HG02678 (cell line): Measurements from ENCODE around the gene ATMIN.

Experiments
- ATAC-seq: cut with Tn5 transposase; IDR thresholded peaks from one replicate; pipeline ENCODE4 v1.9.1; 2021; ENCODE audit warnings: mild to moderate bottlenecking, moderate library complexity; ENCODE audit not compliant: unreplicated experiment

ATMIN gene

DNA sequence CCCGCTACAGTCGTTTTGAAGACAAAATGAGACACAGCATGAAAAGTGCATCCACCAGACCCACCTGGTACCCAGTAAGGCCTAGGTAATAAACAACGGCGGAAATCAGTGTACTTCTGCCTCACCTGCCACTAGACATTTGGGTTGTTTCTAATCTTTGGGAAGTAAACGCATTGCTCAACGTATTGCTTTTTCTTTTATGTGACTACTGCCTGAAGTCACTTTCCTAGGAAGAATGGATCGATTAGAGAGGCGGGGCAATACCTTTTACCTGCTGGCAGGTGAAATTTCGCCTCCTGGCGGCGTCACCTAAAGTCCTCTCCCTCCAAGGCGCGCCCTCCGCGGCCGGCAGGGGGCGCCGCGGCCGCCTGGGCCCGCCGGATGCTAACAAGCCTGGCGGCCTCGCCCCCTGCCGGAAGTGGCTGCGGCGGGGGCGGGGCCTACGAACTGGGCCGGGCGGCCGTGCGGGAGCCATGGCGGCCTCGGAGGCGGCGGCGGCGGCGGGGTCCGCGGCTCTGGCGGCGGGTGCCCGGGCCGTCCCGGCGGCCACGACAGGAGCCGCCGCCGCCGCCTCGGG is at the start of gene ATMIN:
ATMIN (plus strand) TSS at position 445 of the 577 bp plus-strand sequence; CDS start at position 474, 29 bp downstream.
- peak; percentile 92 for ATAC-seq

GRCh38 chr16:80986557-80986956 is 49.1 kb upstream of the ATMIN start:
- ATAC-seq = no peak

DNA sequence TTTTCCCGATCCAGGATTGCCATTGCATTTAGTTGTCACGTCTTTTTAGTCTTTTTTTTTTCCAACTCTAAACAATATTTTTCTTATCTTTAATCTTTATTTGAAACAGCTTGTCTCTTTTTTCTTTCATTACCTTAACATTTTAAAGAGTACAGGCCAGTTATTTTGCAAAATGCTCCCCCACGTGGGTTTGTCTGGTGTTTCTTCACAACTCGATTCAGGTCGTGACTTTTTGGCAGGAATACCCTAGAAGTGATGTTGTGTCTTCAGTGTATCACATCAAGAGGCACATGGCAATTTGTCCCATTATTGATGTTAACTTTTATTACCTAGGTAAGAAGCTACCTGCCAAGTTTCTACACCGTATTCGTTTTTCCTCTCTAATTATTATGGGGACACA is 46.9 kb upstream of the ATMIN start:
- ATAC-seq = no peak

DNA sequence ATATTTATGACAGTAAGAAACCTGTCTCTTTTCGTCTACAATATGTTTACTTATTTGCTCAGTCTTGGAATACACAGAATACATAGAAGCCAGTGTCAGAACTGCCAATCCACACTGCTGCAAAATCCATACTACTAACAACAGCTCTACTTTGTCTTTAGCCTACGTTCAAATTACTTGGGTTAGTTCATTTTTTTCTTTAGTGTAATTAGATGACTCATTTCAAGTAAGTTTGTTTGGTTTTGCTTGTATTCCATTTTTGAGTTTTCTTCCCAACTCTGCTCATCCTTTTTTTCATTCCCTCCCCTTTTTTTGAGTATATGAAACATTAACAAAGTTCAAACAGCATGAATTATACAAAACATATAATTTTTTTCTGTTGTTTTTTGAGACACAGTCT is 45.8 kb upstream of the ATMIN start:
- no peak for ATAC-seq

GRCh38 chr16:80990577-80990976 is 45.1 kb upstream of the ATMIN start:
- ATAC-seq = no peak

- ATAC-seq = no peak
These were observed 44.7 kb upstream of the ATMIN start for GRCh38 chr16:80990978-80991377.

- no peak for ATAC-seq
These were observed 43.7 kb upstream of the ATMIN start for GRCh38 chr16:80991792-80992430.

DNA sequence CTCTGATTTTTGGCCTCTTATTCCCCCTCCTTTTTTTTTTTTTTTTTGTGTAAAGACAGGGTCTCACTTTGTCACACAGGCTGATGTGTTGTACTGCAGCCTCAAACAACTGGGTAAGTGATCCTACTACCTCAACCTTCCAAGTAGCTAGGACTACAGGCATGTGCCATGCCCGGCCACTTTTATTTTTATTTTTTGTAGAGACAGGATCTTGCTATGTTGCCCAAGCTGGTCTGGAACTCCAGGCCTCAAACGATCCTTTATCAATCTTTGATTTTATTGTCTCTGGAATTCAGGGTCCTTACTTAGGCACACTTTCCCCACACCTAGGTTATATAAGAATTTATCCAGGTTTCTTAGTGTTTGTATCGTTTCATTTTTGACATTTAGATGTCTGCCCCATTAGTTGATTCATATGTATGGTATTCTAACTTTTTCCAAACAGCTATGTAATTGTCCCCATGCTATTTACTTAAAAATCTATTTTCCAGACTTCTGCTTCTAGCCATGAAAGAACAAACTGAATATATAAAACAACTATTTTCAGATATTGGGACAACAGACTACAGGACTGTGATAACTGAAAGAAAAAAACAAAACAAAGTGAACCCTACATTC is 42.9 kb upstream of the ATMIN start:
- ATAC-seq = no peak

DNA sequence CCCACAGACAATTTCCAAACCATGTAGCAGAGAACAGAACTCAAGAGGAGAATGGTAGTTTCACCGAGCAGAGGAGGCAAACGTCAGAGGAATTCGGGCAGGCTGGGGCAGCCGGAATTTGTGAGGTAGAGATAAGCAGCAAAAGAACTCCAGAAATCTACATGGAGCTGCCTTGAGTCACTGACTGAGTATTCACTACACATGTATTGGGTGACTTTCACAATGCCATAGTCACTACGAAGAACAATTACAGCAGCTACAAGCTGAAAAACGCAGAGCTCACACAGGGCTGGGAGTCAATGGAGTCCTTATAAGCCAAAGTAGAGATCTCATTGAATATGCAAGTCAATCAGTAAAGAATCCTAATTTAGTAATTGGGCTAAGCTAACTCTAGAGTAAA is 42.3 kb upstream of the ATMIN start:
- ATAC-seq = no peak

- no peak for ATAC-seq
These were observed 41.8 kb upstream of the ATMIN start for GRCh38 chr16:80993834-80994233.

DNA sequence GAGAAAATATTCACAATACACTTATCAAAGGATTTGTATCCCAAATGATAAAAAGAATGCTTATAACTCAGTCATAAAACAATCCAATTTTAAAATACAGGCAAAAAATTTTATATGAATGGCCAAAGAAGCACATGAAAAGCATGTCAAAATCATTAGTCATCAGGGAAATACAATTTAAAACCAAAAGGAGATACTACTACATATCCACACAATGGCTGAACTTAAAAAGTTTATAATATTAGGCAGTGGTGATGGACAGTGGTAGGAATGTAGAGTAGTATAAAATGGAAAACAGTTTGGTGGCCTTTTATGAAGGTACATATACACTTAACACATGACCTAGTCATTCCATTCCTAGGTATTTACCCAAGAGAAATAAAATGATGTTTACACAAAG is 41.2 kb upstream of the ATMIN start:
- no peak for ATAC-seq

GRCh38 chr16:80996688-80997138 is 38.9 kb upstream of the ATMIN start:
- ATAC-seq = no peak

GRCh38 chr16:80997139-80997798 is 38.4 kb upstream of the ATMIN start:
- ATAC-seq = peak; percentile 63

DNA sequence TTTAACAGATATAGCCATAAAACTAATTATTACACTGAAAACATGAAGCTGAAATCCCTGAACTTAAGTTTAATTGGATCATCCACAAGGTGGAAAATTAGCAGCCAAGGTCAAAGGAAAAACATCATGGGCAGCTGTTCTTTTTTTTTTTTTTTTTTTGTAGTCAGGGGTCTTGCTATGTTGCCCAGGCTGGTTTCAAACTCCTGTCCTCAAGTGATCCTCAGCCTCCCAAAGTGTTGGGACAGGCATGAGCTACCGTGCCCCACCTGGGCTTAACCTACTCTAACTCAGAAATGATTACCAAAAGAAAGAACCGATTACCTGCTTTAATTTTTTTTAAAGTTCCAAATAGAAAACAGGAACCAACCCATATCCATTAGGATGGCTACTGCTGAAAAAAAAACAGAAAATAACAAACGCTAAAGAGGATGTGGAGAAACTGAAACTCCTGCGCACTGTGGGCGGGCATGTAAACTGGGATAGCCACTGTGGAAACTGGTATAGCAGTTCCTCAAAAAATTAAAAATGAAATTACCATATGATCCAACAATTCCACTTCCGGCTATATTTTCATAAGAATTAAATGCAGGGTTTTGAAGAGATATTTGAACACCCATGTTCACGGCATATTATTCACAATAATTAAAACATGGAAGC is 37.5 kb upstream of the ATMIN start:
- no peak for ATAC-seq

DNA sequence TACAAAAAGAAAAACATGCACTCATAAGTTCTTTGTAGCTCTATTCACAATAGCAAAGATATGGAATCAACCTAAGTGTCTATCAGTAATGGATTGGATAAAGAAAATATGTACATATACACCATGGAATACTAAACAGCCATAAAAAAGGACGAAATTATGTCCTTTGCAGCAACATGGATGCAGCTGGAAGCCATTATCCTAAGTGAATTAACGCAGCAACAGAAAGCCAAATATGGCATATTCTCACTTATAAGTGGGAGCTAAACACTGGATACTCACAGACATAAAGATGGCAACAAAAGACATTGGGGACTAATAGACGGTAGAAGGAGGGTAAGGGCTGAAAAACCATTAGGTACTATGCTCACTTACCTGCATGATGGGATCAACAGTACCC is 34.8 kb upstream of the ATMIN start:
- ATAC-seq = no peak

- no peak for ATAC-seq
These were observed 34.3 kb upstream of the ATMIN start for GRCh38 chr16:81001330-81001729.

DNA sequence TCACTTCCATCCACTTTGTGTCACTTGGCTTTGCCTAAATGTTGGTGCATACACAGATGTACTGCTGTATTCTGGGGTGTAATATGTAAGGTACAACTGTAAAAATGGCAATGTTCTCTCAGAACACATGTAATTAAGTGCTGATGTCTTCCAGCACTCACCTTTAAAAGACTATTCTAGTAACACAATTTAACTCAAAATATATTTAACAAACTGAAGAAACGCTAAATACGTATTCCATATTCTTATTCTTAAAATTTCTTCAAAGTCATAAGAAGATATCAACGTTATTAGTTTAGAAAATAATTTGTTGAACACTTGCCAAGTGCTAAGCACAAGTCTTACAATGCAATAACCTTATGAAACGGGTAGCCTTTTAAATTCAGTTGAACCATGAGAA is 32.6 kb upstream of the ATMIN start:
- no peak for ATAC-seq

- ATAC-seq = no peak
These were observed 31.8 kb upstream of the ATMIN start for GRCh38 chr16:81003610-81004460.

GRCh38 chr16:81004646-81005353 is 30.8 kb upstream of the ATMIN start:
- ATAC-seq = no peak

- ATAC-seq = no peak
These were observed 30.0 kb upstream of the ATMIN start for GRCh38 chr16:81005610-81006161.
